Activated CD8-positive, alpha-beta memory T cell treated with anti-CD3 and anti-CD28 coated beads for 1 hour (primary cell): ENCODE results near the gene PRKAB2.
"Not testable (repeated sequence)": the region's sequence is repeated elsewhere in the genome, so short reads cannot be mapped to it uniquely, and the experiment has no call there.

Experiments used
- DNase-seq, 2 donors: peaks; one replicate each; pipeline ENCODE4 v3.0.0-alpha.2; 2020; ENCODE audit warnings: low read depth in 1 of 2; ENCODE audit errors: extremely low read depth in 1 of 2

Gene PRKAB2

DNA sequence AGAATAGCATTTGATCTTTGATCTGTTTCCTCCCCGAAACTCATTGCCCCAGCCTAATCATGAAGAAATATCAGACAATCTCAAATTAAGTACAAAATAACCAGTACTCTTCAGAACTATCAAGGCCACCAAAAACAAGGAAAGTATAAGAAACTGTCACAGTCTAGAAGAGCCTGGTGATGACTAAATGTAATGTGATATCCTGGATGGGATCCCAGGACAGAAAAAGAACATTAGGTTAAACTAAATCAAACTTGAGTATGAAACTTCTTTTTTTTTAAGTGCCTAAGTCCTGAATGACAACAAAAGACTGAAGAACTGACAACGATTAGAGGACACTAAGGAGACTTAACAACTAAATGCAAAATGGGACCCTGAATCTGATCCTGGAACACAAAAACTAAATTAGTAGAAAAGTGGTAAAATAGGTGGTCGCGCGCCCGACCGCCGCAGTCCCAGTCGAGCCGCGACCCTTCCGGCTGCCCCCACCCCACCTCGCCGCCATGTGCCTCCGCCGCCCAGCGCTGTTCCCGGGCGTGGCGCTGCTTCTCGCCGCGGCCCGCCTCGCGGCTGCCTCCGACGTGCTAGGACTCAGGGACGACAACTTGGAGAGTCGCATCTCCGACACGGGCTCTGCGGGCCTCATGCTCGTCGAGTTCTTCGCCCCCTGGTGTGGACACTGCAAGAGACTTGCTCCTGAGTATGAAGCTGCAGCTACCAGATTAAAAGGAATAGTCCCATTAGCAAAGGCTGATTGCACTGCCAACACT is 5.5 kb upstream of the PRKAB2 start:
- DNase-seq = no peak

DNA sequence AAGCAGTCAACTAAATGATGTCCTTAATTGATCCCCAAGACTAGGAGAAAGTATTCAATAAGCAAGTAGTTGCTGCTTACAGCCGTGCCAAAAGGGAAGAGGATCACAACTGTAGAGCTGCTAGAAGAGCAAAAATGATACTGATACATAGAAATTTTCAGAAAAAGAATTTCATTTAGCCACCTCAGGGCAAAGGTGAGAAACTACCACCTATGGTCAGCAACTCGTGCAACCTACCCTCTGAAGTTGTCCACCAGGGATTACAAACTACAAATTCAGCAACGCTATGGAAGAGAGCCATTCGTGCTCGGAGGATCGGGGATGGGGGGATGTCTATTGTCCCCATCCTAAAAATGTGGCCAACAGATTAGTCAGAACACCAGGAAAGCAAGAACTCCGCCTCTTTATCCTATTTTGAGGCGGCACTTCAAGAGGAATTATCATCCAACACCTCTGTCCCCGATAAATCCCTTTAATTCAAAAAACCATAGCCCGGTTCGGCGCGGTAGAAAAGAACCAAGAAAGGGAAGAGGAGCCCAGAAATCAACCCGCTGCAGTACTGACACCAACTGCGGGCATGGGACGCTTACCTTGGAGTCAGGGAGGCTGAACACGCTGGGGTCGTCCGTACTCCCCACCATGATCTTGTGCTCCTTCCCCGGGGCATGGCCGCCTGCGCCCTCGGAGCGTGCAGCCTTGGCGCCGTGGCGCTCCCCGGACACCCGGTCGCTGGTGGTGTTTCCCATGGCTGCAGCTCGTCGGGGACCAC is 687 bp downstream of the PRKAB2 start:
- DNase-seq = no peak

DNA sequence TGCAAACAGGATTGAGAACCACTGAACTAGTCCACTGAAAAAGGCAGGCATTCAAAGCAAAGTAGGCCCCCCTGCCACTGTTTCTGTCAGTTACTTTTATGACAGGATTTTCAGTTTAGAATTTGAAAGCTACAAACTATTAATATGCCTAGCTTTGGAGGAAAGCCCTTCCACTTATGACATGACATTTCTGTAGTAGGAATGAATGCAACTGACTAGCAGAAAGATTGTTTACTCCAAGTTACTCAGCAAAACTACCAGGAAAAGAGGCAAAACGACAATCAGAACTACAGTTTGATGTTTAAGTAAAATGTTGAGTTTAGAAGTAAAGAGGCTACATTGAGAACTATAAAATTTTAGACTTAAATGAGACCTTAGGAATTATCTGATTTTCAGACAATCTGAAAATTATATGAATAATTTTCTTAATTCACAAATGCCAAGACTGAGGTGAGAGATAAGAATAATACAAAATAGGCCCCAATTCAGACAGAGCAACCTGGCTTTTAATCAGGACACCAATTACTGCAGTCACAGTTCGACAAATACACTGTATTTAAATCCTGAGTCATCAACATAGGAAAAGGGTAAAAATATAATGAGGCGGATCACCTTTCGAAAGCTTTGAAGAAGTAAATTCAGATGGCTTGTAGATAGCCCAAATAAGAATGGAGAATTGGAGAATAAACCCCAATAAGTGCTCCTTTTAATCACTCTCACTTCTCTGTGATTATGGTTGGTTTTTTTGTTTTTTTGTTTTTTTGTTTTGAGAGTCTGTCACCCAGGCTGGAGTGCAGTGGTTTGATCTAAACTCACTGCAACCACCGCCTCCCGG is 2.2 kb downstream of the PRKAB2 start:
- DNase-seq = no peak

DNA sequence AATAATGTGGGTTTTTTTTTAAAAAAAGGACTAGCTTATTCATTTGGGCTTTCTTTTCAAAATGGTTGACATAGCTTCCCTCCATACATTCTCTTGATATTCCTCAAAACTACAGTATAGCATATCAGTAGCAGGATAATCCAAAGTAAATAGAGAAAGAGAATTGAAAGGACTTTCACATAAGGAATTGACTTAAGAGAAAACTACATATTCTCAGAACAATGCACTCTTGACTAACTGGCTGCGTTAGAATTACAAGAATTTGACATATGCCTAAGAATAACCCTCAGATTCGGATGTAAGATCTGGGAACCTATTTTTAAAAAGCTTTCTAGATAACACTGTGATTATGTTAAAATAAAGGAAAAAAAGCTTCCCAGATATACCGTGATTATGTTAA is 3.1 kb downstream of the PRKAB2 start:
- DNase-seq = no peak

DNA sequence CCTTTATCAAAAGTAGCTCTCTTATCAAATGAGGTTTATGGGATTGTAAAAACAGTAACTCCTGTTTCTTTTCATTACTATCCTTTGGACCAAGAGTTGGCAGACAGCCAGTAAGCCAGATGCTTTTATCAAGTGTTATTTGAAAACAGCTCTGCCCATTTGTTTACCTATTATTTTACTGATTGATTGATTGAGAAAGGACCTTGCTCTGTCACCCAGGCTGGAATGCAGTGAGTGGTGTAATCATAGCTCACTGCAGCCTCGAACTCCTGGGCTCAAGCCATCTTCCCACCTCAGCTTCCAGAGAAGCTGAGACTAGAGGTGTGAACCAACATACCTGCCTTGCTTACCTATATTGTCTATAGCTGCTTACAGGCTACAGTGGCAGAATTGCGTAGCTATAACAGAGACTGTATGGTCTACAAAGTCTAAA is 3.6 kb downstream of the PRKAB2 start:
- DNase-seq = no peak

DNA sequence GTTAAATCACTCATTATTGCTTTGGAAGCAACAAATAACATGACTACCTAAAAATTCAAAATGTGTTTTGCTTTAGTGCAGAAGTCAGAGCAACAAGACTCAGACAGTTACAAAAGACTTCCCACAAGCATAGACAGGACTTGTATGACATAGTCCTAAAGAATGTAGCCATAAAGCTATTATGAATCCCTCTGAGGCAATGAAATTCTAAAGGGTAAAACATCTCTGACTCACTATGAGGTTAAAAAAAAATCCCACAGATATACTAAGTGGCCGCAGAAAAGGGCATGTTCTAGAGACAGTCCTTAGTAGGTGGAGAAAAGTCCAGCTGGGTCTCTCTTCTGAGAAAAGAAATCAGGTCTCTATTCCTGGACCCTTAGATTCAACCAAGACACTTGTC is 4.9 kb downstream of the PRKAB2 start:
- no peak for DNase-seq

DNA sequence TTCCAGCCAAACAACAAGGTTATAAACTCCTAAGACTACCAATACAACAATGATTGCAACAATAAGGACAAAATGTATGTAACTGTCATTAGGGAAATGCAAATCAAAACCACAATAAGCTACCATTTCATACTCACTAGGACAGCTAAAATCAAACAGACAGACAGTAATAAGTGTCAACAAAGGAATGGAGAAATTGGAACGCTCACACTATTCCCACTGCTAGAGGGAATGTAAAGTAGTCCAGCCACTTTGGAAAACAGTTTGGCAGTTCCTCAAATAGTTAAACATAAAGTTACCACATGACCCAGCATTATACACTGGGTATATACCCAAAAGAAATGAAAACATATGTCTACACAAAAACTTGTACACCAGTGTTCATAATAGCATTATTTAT is 9.3 kb downstream of the PRKAB2 start:
- no peak for DNase-seq

DNA sequence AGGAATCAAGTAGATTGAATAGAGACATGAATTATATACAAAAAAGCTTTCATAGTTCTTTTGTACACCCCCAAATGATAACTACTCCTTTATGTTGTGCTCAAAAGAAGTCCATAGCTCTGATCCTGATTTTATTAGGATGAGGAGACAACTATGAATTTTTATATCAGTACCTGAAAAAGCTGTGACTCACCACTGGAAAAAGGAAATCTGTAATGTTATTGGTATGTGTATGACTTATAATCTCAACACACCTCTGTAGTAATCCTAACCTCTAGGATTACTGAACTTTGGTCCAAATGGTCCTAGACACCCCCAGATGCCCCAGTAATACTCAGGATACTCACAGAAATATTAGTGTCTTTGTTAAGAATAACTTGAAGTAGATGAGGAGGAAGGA is 10.2 kb downstream of the PRKAB2 start:
- DNase-seq = no peak

DNA sequence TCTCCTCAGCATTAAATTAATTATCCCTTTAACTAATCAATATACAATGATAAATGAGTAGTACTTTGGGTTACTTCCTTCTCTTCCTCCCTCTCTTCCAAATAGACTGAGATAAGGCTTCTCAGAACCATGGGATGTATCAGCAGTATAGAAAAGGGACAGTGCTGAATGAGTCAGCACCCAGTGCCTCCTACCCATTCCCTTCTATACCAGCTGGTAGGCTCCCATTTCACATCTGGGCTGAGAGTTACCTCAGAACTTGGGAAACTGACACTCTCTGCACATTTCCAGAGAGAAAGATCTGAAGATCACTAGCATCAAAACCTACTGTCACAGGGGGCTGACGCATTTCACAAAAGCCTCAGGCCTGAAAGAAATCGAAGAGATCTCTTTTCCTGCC is 15.2 kb downstream of the PRKAB2 start:
- DNase-seq = not testable (repeated sequence)

DNA sequence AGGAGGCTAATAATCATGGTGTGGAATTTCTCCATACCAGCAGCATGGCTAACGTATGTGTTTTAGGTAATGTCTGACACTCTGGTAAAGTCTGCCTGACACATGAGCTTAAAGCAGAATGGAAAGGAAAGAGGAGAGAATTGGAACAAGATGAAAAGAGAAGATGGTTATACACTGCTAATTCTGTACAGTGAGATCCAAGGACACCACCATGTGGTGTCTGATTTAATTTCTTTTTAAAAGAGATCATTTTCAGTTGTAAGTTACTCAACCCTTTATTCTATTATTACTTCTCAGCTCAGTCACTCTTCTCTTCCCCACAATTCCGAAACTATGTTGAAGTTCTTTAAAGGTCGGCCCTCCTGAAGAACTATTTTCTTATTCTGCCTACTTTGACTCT is 15.6 kb downstream of the PRKAB2 start:
- DNase-seq = no peak

DNA sequence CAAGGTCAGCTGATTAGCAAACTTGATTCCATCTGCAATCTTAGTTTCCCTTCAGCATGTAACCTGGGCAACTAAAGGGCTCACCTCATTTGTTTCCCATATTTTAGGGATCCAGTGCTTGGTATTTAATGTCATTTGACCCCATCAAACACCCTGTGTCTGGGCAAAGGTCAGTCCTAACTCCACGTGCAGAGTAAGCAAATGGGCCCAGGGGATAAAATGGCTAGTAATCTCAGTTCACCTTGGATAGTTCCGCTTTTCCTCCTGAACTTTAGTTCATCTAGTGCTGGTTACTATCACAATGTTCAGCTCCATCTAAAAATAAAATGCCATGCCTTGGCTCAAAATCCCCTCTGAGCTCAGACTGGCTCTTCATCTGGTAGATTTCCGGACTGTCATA is 19.5 kb downstream of the PRKAB2 start:
- DNase-seq = no peak

DNA sequence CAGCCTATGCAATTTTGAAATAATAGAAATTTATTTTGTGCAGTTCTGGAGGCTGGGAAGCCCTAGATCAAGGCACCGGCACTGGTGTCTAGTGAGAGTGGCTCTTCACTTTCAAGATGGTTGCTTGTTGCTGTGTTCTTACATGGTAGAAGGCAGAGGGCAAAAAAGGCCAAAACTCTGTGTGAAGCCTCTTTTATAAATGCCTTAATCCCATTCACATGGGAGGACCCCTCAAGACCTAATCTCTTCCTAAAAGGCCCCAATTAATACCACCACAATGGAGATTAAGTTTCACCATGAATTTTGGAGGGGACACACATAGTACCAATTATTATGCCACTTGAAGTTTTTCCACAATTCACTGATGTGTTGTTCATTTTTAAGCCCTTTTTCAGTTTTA is 21.0 kb downstream of the PRKAB2 start:
- no peak for DNase-seq

DNA sequence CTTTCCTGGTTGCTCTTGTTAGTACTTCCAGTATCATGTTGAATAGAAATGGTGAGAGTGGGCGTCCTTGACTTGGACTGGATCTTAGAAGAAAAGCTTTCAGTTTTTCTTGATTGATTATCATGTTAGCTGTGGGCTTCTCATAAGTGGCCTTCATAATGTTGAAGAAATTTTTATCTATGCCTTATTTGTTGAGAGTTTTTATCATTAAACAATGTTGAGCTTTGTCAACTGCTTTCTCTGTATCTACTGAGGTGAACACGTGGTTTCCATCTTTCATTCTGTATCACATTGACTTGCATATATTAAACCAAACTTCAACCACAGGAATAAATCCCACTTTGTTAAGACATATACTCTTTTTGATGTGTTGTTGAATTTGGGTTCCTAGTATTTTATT is 29.4 kb downstream of the PRKAB2 start:
- no peak for DNase-seq

DNA sequence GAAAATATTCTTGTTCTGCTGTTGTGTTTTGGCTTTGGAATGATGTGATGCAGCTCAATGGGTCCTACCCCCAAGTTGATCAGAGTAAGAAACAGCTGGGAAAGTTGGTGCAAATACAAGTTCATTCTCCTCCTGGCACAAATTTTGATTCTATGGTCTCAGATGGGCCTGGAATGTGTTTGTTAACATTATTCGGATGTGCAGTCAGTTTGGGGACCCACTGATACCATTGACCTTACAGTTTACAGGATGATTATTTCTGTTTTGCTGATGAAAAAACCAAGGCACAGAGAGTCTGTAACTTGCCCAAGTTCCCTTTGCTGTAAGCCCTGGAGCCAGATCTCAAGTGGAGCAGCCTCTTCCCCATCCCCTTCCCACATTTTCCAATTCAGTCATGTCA is 41.5 kb downstream of the PRKAB2 start:
- not testable (repeated sequence) for DNase-seq

DNA sequence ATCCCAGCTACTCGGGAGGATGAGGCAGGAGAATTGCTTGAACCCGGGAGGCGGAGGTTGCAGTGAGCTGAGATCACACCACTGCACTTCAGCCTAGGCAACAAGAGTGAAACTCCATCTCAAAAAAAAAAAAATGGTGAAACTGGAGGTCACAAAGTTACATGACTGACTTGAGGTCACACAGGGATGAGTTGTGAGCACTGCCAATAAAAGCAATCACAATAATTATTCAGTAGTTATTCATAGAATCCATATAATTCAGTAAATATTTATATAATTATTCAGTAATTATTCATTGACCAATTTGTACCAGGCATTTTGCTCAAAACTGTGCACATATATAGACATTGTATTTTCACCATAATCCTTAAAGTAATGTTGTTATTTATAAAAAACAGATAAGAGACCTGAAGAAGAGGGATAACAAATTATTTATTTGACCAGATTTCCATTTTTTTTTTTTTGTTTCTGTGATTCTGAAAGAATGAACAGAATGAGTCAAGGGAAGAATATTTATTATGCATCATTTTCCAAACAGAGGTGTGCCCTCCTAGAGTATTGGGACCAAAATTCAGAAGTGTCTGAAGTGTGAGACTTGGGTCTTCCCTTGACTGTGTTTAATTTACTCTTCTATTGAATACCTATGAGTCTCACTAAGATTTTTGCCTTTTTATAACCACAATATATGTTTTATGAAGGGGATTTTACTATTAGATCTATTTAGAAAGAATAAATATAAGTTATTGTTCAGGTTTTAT is 43.0 kb downstream of the PRKAB2 start:
- DNase-seq = no peak

DNA sequence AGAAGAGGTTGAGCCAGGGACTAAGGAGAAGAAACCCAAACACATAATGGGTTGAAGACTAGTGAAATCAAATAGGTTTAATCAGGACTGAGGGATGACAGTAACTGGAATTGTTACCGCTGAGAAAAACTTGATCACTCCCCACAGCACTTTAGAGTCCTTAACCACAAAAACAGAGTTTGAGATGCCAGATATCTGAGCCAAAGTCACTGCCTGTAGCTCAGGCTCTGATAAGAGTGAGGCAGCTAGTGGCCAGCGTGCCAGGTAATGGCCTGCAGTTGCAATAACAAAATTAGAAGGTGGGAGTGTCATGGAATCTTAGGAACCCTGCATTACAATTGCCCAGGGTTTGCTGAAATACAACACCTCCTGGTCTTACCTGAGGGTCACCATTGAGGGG is 48.0 kb downstream of the PRKAB2 start:
- DNase-seq = no peak

DNA sequence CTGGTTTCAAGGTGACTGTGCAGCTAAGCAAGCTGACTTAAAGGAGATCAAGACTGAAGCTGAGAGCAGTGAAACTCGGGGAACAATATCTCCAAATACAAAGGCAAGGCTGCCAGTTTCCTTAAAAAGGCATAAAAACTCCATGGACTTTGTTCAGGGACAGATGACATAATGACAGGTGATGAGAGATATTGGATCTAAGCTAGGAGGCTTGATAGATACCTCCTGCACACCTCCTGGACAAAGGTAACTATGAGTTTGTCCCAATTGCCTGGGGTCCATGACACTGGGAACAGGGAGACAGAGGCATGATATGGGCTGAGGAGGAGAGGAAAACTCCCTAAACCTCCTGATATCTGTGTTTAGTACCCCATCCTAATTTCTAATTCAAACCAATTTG is 55.2 kb downstream of the PRKAB2 start:
- no peak for DNase-seq

DNA sequence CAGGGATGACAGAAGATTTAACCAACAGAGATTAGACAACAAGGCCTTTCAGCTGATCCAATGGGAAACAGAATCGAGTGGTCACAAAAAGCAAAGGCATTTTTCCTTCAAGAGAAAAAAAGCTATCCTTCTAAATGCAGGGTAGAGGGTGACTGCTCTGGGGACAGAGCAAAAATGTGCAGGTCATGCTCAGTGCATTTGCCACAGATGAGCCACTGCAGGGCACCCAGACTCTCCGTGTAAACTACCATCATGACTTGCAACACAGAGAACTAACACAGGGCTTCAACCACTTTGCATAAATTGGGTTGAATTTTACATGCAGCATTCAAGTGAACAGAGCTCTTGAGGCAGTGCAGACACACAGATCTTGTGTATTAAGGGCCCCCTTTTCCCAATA is 56.8 kb downstream of the PRKAB2 start:
- no peak for DNase-seq

DNA sequence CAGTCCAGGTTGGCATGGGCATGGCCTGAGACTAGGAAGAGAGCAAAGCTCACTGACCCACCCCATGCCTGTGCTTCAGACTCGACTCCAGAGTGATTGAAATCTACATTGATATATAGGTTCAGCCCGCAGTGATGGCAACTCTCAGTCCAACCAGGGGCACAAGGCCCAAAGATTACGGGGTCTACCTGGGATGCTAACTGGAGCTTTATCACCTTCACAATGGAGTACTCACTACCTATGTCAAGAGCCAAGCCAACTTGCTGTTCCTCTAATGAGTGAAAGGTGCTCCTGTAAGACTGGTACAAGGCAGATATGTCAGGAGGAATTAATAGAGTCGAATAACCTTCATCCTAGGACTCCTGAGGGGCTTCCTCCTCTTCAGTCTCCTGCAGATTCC is 57.2 kb downstream of the PRKAB2 start:
- DNase-seq = not testable (repeated sequence)

DNA sequence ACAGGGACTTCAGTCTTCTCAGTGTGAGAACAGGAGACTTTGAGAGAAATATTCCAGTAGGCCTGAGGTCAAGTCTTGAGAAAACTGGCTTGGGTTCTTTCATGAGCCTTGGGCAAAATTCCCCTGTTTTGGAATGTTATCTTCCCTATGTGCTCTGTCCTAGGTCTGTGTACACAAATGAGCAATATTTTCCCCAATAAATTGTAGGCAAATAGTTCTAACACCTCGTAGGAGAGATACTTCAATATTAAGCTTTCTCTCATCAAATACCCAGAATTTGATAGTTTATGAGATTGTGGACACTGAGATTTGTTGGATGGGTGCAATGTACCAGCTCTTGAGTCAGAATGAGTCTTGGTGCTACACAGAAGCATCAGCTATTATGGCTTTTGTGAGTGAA is 57.9 kb downstream of the PRKAB2 start:
- DNase-seq = not testable (repeated sequence)
